GM18858 (cell line): Measurements from ENCODE around the gene FILIP1.

Experiments
- ATAC-seq: cut with Tn5 transposase; IDR thresholded peaks from one replicate; pipeline ENCODE4 v1.9.1; 2021; ENCODE audit not compliant: unreplicated experiment

FILIP1 gene

GRCh38 chr6:75272145-75272840, 221.3 kb downstream of the FILIP1 start:
- ATAC-seq = no peak

- ATAC-seq = no peak
Observed at GRCh38 chr6:75268988-75269354, 224.6 kb downstream of the FILIP1 start.

- ATAC-seq = no peak
Observed at GRCh38 chr6:75268121-75268987, 225.2 kb downstream of the FILIP1 start.

- no peak for ATAC-seq
Observed at GRCh38 chr6:75267461-75267860, 226.1 kb downstream of the FILIP1 start.

- peak; percentile 84 for ATAC-seq
Observed at GRCh38 chr6:75266716-75267291, 226.8 kb downstream of the FILIP1 start.

- ATAC-seq = no peak
Observed at GRCh38 chr6:75263401-75263750, 230.2 kb downstream of the FILIP1 start.

GRCh38 chr6:75262716-75263400, 230.7 kb downstream of the FILIP1 start:
- ATAC-seq = no peak

GRCh38 chr6:75261299-75261698, 232.3 kb downstream of the FILIP1 start:
- no peak for ATAC-seq

GRCh38 chr6:75257343-75258087, 236.1 kb downstream of the FILIP1 start:
- no peak for ATAC-seq

GRCh38 chr6:75250552-75250951, 243.0 kb downstream of the FILIP1 start:
- no peak for ATAC-seq

- ATAC-seq = no peak
Observed at GRCh38 chr6:75249837-75250236, 243.8 kb downstream of the FILIP1 start.

GRCh38 chr6:75246386-75246785, 247.2 kb downstream of the FILIP1 start:
- ATAC-seq = no peak

GRCh38 chr6:75244063-75244584, 249.5 kb downstream of the FILIP1 start:
- ATAC-seq = no peak

- ATAC-seq = peak; percentile 94
Observed at GRCh38 chr6:75243333-75244062, 250.1 kb downstream of the FILIP1 start, which contains the start of gene COX7A2. TSS of gene COX7A2 (minus strand) at chr6:75243801. CDS start at chr6:75243734, 67 bp downstream.
